Activated CD8-positive, alpha-beta memory T cell treated with anti-CD3 and anti-CD28 coated beads for 4 hours (primary cell): ENCODE measurements around the gene GRID2IP.

Experiments
- DNase-seq, 2 donors: peaks; one replicate each; pipeline ENCODE4 v3.0.0-alpha.2; 2020; ENCODE audit warnings: low read depth in 2 of 2

Gene GRID2IP

GRCh38 chr7:6520163-6520981 is 30.9 kb downstream of the GRID2IP start:
- no peak for DNase-seq

GRCh38 chr7:6516387-6516983 is 34.8 kb downstream of the GRID2IP start:
- peak; percentile 30 to 50 for DNase-seq

- DNase-seq, result no peak
Observed at GRCh38 chr7:6513541-6513940, 37.7 kb downstream of the GRID2IP start.

GRCh38 chr7:6512892-6513291 is 38.4 kb downstream of the GRID2IP start:
- DNase-seq, result no peak

- DNase-seq, result no peak
Observed at GRCh38 chr7:6510476-6511133, 40.7 kb downstream of the GRID2IP start.

GRCh38 chr7:6508950-6509349 is 42.3 kb downstream of the GRID2IP start:
- DNase-seq, result no peak

GRCh38 chr7:6508539-6508938 is 42.7 kb downstream of the GRID2IP start:
- DNase-seq, result no peak

GRCh38 chr7:6507906-6508305 is 43.4 kb downstream of the GRID2IP start:
- no peak for DNase-seq

GRCh38 chr7:6505685-6506559 is 45.3 kb downstream of the GRID2IP start:
- DNase-seq, result no peak

- DNase-seq, result no peak
Observed at GRCh38 chr7:6504996-6505395, 46.3 kb downstream of the GRID2IP start.

GRCh38 chr7:6502886-6503285 is 48.4 kb downstream of the GRID2IP start:
- DNase-seq, result no peak

- DNase-seq, result no peak
Observed at GRCh38 chr7:6501586-6502564, 49.4 kb downstream of the GRID2IP start.

- DNase-seq, result no peak
Observed at GRCh38 chr7:6500691-6501090, 50.6 kb downstream of the GRID2IP start.

- no peak for DNase-seq
Observed at GRCh38 chr7:6497994-6498393, 53.3 kb downstream of the GRID2IP start.

GRCh38 chr7:6497637-6497905 is 53.7 kb downstream of the GRID2IP start:
- DNase-seq, result no peak

GRCh38 chr7:6496842-6497636 is 54.2 kb downstream of the GRID2IP start:
- no peak for DNase-seq

- no peak for DNase-seq
Observed at GRCh38 chr7:6495597-6496262, 55.5 kb downstream of the GRID2IP start.

- no peak for DNase-seq
Observed at GRCh38 chr7:6494365-6494764, 56.9 kb downstream of the GRID2IP start.

- DNase-seq, result no peak
Observed at GRCh38 chr7:6491194-6491593, 60.1 kb downstream of the GRID2IP start.

- DNase-seq, result no peak
Observed at GRCh38 chr7:6489612-6490011, 61.6 kb downstream of the GRID2IP start.
